Fibroblast of villous mesenchyme (primary cell): ENCODE results near the gene USP36. TPM values are rescaled to one million over a fixed set of nuclear protein-coding genes. Genes with fewer than 3 reads are reported as not detected.

Experiments
- DNase-seq: peaks from one replicate; pipeline ENCODE4 v3.0.0-alpha.2; 2010; ENCODE audit warnings: low read depth
- H3K4me3 ChIP-seq: 2 replicates; pipeline ENCODE4 v1.5.1; 2011; ENCODE audit warnings: low read depth, mild to moderate bottlenecking, low read length
- CTCF ChIP-seq: IDR thresholded peaks from 2 replicates; pipeline ENCODE4 v1.5.1; 2012; ENCODE audit warnings: low read depth, mild to moderate bottlenecking, low read length; ENCODE audit not compliant: insufficient read depth
- total RNA-seq: library from RNA; depleted of rRNA; stranded (reverse); fragments of >200 nt; gene quantifications from 2 replicates; pipeline ENCODE4 v1.2.3, GENCODE V29; 2012

The USP36 gene
- total RNA-seq, 1 donor: 32.4 TPM

DNA sequence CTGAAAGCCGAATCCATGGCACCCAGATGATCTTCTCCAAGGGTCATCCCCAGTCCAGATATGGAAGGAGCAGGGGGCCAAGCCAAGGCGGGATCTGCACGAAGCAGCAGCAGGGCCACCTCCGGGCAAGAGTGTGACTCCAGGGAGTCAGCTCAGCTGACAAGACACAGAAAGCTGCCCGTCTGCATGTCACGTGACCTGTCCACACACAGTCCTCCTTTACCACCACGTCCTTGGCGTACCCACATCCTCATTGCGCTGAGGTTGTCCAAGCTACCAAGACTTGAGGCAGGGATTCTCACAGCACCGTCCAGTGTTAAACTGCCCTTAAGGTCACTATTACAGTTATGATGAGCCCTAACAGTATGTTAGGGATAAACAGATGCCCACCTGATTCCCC is 47.2 kb downstream of the USP36 start:
- no peak for DNase-seq
- TF ChIP-seq CTCF: no peak
- H3K4me3 ChIP-seq: no peak overlapping the region

- H3K4me3 ChIP-seq: no peak overlapping the region
- TF ChIP-seq CTCF: no peak
- no peak for DNase-seq
Observed at GRCh38 chr17:78791840-78792709, 48.5 kb downstream of the USP36 start.

GRCh38 chr17:78790552-78790951 is 50.1 kb downstream of the USP36 start:
- no peak for TF ChIP-seq CTCF
- no peak for DNase-seq
- H3K4me3 ChIP-seq: no peak overlapping the region

DNA sequence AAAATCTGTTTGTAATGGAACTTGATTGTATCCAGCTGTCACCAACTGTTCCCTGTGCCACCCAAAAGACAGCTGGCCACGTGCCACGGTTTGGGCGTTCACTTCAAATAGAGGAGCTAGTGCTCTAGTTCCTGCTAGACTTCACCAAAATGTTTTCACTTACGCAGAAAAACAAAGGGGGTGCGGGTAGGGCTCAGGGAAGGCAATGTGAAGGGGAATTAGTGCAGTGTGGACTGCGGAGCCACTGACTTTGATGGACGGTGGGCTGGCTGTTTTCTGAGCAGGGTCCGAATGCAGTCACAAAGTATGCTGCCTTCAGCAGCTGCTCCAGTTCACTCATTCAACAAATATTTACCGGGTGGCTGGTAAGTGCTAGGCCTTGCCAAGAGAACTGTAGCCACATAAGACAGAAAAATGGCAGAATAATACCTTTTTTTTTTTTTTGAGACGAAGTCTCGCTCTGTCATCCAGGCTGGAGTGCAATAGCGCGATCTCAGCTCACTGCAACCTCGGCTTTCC is 50.9 kb downstream of the USP36 start:
- DNase-seq: peak; percentile 30
- no peak for TF ChIP-seq CTCF
- H3K4me3 ChIP-seq: no peak overlapping the region

DNA sequence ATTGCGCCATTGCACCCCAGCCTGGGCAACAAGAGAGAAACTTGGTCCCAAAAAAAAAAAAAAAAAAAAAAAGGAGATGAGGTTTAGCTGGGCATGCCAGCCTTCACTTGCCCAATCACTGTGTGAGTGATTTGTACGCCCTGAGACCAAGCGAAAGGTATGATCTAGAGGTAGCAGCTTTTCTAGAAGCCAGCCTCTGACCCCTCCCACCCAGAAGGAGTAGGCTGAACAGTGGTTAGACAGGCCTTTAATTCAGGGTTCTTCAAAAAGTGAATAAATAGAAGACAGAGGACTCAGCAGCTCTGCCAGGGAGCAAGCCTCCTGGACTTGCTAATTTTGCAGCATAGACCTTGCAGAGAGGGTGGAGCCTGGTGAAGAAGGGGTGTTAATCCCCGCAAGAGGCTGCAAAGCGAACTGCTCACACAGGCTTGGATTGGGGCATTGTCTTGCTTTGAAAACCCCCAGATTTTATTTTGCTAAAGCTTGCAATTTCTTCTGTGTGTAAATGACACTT is 51.4 kb downstream of the USP36 start:
- TF ChIP-seq CTCF: no peak
- H3K4me3 ChIP-seq: no peak overlapping the region
- no peak for DNase-seq

GRCh38 chr17:78788451-78788850 is 52.2 kb downstream of the USP36 start:
- TF ChIP-seq CTCF: no peak
- H3K4me3 ChIP-seq: no peak overlapping the region
- no peak for DNase-seq
